GM23248 (cell line): ENCODE measurements around the gene PSD.

Source experiments
- EZH2 ChIP-seq: fragments of 200-600 bp; sonication (generic); IDR thresholded peaks from 2 replicates; pipeline ENCODE4 v1.6.1; 2018; ENCODE audit warnings: antibody characterized with exemption, mild to moderate bottlenecking; ENCODE audit not compliant: insufficient read depth, poor library complexity, severe bottlenecking
- EZH2phosphoT487 ChIP-seq: fragments of 200-600 bp; sonication (generic); IDR thresholded peaks from 2 replicates; pipeline ENCODE4 v1.6.1; 2018; ENCODE audit warnings: antibody characterized with exemption, moderate library complexity, mild to moderate bottlenecking, low read depth; ENCODE audit not compliant: insufficient read depth

DNA sequence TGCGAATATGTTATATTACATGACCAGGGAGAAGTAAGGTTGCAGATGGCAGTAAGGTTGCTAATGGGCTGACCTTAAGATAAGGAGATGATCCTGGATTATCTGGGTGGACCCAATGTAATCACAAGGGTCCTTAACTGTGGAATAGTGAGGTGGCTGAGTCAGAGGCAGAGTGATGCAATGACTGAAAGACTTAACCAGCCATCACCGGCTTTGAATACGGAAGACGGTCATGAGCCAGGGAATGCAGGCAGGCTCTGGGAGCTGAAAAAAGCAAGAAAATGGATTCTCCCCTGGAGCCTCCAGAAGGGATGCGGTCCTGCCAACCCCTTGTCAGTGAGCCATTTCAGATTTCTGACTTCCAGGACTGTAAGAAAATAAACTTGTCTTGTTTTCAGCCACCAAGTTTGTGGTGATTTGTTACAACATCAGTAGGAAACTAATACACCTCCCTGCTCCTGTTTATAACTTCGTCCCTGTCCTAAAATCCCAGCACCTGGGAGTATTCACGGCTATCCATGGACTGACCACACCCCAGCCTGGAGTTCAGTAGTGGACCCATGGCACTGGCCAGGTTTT lies 37.4 kb upstream of the PSD start:
- TF ChIP-seq EZH2phosphoT487: no peak
- no peak for TF ChIP-seq EZH2
